Ishikawa (cell line): Measurements from ENCODE around the gene RPL35.

ENCODE experiments used
- EGR1 ChIP-seq: IDR thresholded peaks from 2 replicates; pipeline ENCODE4 v1.6.1; 2012
- EP300 ChIP-seq: IDR thresholded peaks from 2 replicates; pipeline ENCODE4 v1.6.1; 2012; ENCODE audit warnings: borderline replicate concordance
- RAD21 ChIP-seq: IDR thresholded peaks from 2 replicates; pipeline ENCODE4 v1.6.1; 2012; ENCODE audit warnings: low read depth
- REST ChIP-seq: IDR thresholded peaks from 2 replicates; pipeline ENCODE4 v1.6.1; 2012; ENCODE audit warnings: low read depth, mild to moderate bottlenecking

DNA sequence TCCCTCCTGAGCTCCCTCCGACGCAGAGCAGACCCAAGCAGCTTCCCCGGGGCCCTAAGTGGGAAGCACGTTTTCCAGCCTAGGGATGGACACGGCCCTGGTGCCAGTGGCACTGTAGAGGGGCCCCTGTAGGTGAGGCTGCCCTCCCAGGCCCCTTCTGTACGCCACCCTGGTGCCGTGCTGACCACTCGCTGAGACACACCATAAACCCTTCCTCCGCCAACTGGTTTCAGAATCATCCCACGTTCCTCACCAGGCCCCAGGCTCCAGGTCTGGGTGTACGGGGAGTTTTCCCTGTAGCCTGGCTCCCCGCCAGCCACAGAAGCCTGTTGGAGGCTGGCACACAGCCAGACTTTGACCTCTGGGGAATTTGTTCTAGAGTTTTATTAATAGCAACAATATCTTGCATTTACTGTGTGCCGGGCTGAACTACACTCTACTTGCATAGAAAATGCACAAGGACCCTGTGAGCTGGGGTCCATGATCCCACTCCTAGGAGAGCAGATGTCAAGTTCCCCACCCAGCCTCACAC, 26.7 kb downstream of the RPL35 start:
- TF ChIP-seq REST, result no peak
- TF ChIP-seq EGR1, result no peak
- no peak for TF ChIP-seq EP300
- no peak for TF ChIP-seq RAD21
